Stimulated activated CD8-positive, alpha-beta memory T cell treated with anti-CD3 and anti-CD28 coated beads, Interleukin-15, amount 100 ng/mL, for 1 hour (primary cell): ENCODE data around the gene SCAMP1.
"Not testable (repeated sequence)": the region's sequence is repeated elsewhere in the genome, so short reads cannot be mapped to it uniquely, and the experiment has no call there.

Experiments
- DNase-seq: peaks from one replicate; pipeline ENCODE4 v3.0.0-alpha.2; 2020; ENCODE audit warnings: low read depth

SCAMP1 gene

DNA sequence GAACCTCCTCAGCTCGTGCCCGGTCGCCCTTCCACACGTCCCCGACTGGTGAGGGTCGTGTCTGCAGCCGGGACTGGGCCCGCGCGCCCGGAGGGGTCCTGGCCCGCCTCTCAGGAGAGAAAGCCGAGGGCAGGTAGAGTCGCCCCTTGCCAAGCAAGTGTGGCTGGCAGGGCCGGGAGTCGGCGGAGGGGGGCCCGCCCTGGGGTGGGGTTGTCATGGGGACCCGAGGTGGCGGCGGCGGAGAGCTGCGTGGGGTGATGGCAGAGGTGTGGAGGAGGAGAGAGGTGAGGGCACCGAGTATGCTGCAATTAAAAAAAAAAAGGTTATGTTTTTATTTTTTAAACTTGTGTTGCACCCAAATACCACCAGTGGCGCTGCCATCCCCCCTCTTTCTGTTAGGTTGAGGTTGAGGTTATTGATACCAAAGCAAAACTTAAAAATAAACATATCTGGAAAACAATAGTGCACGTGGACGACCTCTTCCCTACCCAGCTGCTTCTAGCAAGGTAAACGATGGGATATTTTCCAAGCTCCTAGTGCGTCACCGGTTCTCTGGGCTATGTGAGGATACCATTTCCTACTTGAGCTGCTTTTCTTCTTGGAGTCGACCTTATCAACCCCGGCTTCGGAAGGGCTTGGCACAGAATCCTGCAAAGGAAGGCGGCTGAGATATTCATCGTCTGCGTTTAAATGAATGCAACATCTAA is 660 bp downstream of the SCAMP1 start:
- DNase-seq, result peak; percentile 51

DNA sequence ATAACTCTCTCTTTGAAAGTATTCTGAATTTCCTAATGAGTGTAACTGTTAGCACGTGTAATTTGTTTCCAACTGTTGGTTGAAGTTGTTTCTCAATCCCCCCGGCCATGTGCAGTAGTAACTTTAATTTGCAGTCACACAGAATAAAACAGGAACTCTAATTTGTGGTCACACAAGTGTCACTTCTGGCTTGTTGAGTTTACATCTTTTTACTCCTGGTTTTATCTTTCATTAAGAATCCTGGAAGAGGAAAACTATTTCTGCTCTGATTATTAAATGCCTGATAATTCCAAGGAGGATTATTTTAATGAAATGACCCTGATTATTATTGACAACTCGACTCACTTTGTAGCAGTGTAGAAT is 1.2 kb downstream of the SCAMP1 start:
- DNase-seq, result no peak

GRCh38 chr5:78362220-78362619 is 1.8 kb downstream of the SCAMP1 start:
- DNase-seq, result no peak

DNA sequence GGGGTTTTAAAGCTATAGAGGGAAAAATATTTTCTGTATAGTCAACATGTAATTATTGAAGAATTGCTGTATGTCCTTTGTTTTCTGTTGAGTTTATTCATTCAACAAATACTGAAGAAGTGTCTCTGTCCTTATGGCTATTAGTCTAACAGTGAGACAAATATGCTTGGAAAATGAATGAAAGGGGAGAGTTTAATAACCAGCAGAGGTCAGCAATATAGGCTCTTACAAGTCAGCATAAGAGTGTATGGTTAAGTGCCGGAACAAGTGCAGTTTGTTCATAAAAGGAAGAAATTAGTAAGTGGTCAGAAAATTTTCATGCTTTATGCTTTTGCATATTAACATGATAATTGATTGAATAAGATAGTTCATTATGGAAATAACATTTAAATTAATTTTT is 3.6 kb downstream of the SCAMP1 start:
- DNase-seq, result no peak

- no peak for DNase-seq
Observed at GRCh38 chr5:78367318-78367991, 7.0 kb downstream of the SCAMP1 start.

DNA sequence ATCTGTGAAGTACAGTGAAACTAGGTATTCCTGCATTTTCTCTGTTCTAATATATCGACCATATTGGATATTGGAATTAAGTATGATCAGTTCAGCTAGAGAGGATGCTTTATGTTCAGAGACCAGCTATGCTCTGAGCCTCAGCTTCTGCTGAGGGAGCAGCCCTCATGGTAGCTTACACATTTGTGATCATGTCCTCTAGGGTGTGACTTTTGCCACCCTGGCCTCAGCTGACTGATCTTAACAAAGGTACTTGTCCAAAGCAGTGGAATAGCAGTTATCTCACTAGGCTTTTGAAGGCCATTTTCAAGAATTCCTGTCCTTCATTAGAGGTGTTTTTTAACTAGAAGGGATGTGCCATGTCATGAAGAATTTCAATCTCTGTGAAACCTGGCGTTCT is 9.3 kb downstream of the SCAMP1 start:
- DNase-seq, result no peak

DNA sequence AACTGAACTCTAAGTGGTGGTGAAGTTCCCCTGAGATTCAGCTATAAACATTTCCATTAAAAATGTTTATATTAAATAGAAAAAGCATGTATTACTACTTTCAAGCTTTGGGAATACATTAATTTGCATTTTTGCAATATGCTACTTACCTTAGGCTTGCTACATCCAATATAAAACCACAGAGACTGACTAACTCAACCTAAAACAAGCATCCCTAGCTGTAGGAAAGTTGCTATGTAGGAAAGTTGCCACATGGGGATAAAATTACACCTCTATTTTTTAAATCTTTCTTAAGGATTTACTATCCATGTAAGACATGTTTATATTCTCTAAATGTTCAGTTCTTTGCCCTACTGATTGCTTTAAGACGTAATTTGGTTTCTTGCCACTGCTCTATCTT is 12.8 kb downstream of the SCAMP1 start:
- DNase-seq, result no peak

- DNase-seq, result no peak
Observed at GRCh38 chr5:78376315-78376714, 15.9 kb downstream of the SCAMP1 start.

- no peak for DNase-seq
Observed at GRCh38 chr5:78377056-78377717, 16.8 kb downstream of the SCAMP1 start.

DNA sequence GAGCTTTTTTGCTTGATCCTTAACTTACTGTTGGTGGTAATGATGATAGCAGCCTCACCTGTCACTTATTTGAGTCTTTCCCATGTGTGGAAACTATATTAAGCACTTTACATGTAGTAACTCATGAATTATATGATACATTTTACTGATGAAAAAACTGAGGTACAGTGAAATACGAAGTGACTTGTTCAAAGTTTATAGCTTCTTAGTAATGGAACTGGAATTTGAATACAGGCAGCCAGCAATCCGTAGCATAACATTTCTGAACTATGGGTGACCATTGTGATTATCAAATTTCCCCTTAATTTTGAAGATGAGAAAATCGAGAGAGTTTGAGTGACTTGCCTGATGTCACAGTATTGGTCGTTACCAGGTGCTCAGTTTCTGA is 17.3 kb downstream of the SCAMP1 start:
- no peak for DNase-seq

- DNase-seq, result no peak
Observed at GRCh38 chr5:78387468-78388153, 27.2 kb downstream of the SCAMP1 start.

DNA sequence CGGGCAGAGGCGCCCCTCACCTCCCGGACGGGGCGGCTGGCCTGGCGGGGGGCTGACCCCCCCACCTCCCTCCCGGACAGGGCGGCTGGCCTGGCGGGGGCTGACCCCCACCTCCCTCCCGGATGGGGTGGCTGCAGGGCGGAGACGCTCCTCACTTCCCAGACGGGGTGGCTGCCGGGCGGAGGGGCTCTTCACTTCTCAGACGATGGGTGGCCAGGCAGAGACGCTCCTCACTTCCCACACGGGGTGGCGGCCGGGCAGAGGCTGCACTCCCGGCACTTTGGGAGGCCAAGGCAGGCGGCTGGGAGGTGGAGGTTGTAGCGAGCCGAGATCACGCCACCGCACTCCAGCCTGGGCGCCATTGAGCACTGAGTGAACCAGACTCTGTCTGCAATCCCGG is 30.9 kb downstream of the SCAMP1 start:
- not testable (repeated sequence) for DNase-seq

DNA sequence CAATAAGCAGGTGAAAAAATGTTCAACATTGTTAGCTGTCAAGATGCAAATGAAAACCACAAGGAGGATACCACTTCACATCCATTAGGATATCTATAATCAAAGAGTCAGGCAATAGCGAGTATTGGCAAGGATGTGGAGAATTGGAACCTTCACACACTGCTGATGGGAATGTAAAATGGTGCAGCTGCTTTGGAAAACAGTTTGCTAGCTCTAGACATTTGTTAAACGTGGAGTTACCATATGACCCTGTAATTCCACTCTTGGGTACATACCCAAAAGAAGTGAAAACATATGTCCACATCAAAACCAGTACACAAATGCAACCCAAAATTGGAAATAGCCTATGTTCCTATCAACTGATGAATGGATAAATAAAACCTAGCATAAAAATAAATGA is 37.4 kb downstream of the SCAMP1 start:
- DNase-seq, result no peak

DNA sequence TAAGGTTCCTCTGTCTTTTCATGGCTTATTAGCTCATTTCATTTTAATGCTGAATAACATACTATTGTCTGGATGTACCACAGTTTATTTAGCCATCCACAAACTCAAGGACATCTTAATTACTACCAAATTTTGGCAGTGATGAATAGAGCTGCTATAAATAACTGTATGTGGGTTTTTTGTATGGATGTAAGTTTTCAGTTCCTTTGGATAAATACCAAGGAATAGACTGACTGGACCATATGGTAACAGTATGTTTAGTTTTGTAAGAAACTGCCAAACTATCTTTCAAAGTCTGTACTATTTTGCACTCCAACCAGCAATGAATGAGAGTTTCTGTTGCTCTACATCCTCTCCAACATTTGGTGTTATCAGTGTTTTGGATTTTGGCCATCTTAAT is 38.7 kb downstream of the SCAMP1 start:
- no peak for DNase-seq

- no peak for DNase-seq
Observed at GRCh38 chr5:78404682-78405293, 44.4 kb downstream of the SCAMP1 start.

GRCh38 chr5:78405829-78406750 is 45.7 kb downstream of the SCAMP1 start:
- no peak for DNase-seq

DNA sequence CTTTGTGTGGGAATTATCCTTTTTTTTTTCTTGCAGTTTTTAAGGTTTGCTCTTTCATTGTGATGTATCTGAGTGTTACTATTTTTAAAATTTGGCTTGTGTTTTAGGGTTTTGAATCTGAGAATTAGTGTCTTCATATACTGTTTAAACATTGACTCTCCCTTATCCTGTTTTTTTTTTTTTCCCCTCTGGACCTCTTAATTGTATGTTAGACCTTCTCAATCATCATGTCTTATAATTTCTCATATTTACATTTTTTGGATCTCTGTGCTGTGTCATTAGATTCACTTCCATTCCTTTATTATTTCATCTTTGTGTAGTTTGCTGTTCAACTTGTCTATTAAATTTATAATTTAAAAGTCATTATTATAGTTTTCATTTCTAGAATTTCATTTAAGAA is 47.0 kb downstream of the SCAMP1 start:
- no peak for DNase-seq

GRCh38 chr5:78411586-78411985 is 51.2 kb downstream of the SCAMP1 start:
- DNase-seq, result no peak

- DNase-seq, result no peak
Observed at GRCh38 chr5:78416677-78417425, 56.4 kb downstream of the SCAMP1 start.

- no peak for DNase-seq
Observed at GRCh38 chr5:78419396-78419795, 59.0 kb downstream of the SCAMP1 start.

- DNase-seq, result no peak
Observed at GRCh38 chr5:78420548-78420947, 60.1 kb downstream of the SCAMP1 start.
